Fibroblast of the conjunctiva (primary cell): ENCODE measurements around the gene STAMBPL1.

Experiments
- DNase-seq: peaks from one replicate; pipeline ENCODE4 v3.0.0-alpha.2; 2010; ENCODE audit warnings: low read depth

Gene STAMBPL1

GRCh38 chr10:88952647-88953111, 72.6 kb downstream of the STAMBPL1 start, which contains the start of gene ACTA2:
Gene ACTA2, minus strand, starts transcription at chr10:88952773. Its CDS starts 3,843 bp downstream, at chr10:88948930.
- no peak for DNase-seq

- DNase-seq = no peak
These were observed 73.6 kb downstream of the STAMBPL1 start for GRCh38 chr10:88953662-88954061.

GRCh38 chr10:88954458-88955083, 74.5 kb downstream of the STAMBPL1 start:
- DNase-seq = no peak

- no peak for DNase-seq
These were observed 77.3 kb downstream of the STAMBPL1 start for GRCh38 chr10:88957381-88957780.

- DNase-seq = no peak
These were observed 78.7 kb downstream of the STAMBPL1 start for GRCh38 chr10:88958721-88959120.

- no peak for DNase-seq
These were observed 80.8 kb downstream of the STAMBPL1 start for GRCh38 chr10:88960802-88961201.

- no peak for DNase-seq
These were observed 81.2 kb downstream of the STAMBPL1 start for GRCh38 chr10:88961266-88961665.

- DNase-seq = no peak
These were observed 82.3 kb downstream of the STAMBPL1 start for GRCh38 chr10:88962336-88962735.

GRCh38 chr10:88963318-88963717, 83.3 kb downstream of the STAMBPL1 start:
- no peak for DNase-seq

GRCh38 chr10:88964360-88964759, 84.3 kb downstream of the STAMBPL1 start:
- DNase-seq = no peak

GRCh38 chr10:88964869-88965415, 84.9 kb downstream of the STAMBPL1 start:
- DNase-seq = no peak

- no peak for DNase-seq
These were observed 86.8 kb downstream of the STAMBPL1 start for GRCh38 chr10:88966797-88967196.

GRCh38 chr10:88968391-88968790, 88.3 kb downstream of the STAMBPL1 start:
- no peak for DNase-seq

- no peak for DNase-seq
These were observed 91.4 kb downstream of the STAMBPL1 start for GRCh38 chr10:88971221-88972061.
